A549 (cell line): ENCODE results near the gene MBOAT2. TPM values are rescaled to one million over a fixed set of nuclear protein-coding genes. Genes with fewer than 3 reads are reported as not detected.
A peak's percentile ranks its signal among the peaks of the same experiment; 100 is the strongest.

Experiments used
- ATAC-seq, 2 experiments: fragments of 200-7000 bp in 1 of 2; fragments of >200 bp in 1 of 2; cut with Nextera tagmentation in 1 of 2; cut with Tn5 transposase in 1 of 2; 3 replicates each; pipeline versions ENCODE4 v1.8.0 to v1.9.1; 2018 to 2020; ENCODE audit warnings: mild to moderate bottlenecking in 1 of 2, moderate library complexity in 1 of 2
- CTCF ChIA-PET: fragments of 300-600 bp; sonication (Branson Sonifier 250); formaldehyde crosslinking; extraction: SDS; loops from one replicate; lab custom pipeline; 2021; ENCODE audit warnings: antibody characterized with exemption, inconsistent platforms; lab: Yijun Ruan, JAX
- POLR2A ChIA-PET: fragments of 350-600 bp; formaldehyde crosslinking; extraction: SDS; loops from one replicate; lab custom pipeline; 2021; ENCODE audit warnings: antibody characterized with exemption, inconsistent platforms; lab: Yijun Ruan, JAX
- DNase-seq, 2 experiments: peaks; one replicate each; pipeline versions ENCODE4 v3.0.0 to v3.0.0-alpha.2; 2011 to 2016; ENCODE audit warnings: low read depth in 1 of 2, low spot score in 1 of 2
- FAIRE-seq: peaks from 2 replicates; lab custom pipeline; 2011; peaks lifted over from hg19 to GRCh38; lab: Jason Lieb, UNC
- H3K27ac ChIP-seq, 2 experiments: fragments of >200 bp; sonication (Bioruptor Twin); formaldehyde crosslinking; 3 replicates each; pipeline ENCODE4 v1.5.1; 2016 to 2017
- H3K4me1 ChIP-seq: fragments of >200 bp; sonication (Bioruptor Twin); formaldehyde crosslinking; 3 replicates; pipeline ENCODE4 v1.6.1; 2016
- H3K4me2 ChIP-seq: fragments of >200 bp; sonication (Bioruptor Twin); formaldehyde crosslinking; 3 replicates; pipeline ENCODE4 v1.6.1; 2016
- H3K4me3 ChIP-seq: fragments of >200 bp; sonication (Bioruptor Twin); formaldehyde crosslinking; 3 replicates; pipeline ENCODE4 v1.5.1; 2016
- H3K9me3 ChIP-seq: fragments of >200 bp; sonication (Bioruptor Twin); formaldehyde crosslinking; 3 replicates; pipeline ENCODE4 v1.6.1; 2016
- BHLHE40 ChIP-seq: IDR thresholded peaks from 2 replicates; pipeline ENCODE4 v1.6.1; 2012; ENCODE audit warnings: low read depth, low read length, inconsistent platforms
- CBX8 ChIP-seq: fragments of 200-600 bp; sonication (generic); IDR thresholded peaks from 2 replicates; pipeline ENCODE4 v1.6.1; 2016
- CHD2 ChIP-seq: fragments of 150-350 bp; IDR thresholded peaks from 2 replicates; pipeline ENCODE4 v1.6.1; 2014; ENCODE audit warnings: low read length; ENCODE audit not compliant: partially characterized antibody
- EHF ChIP-seq: fragments of 250-450 bp; sonication (Bioruptor Pico); IDR thresholded peaks from 2 replicates; pipeline ENCODE4 v1.5.0; 2020; ENCODE audit warnings: mild to moderate bottlenecking
- FOXS1 ChIP-seq: fragments of 250-450 bp; sonication (Bioruptor Pico); IDR thresholded peaks from 2 replicates; pipeline ENCODE4 v1.5.0; 2020; ENCODE audit warnings: mild to moderate bottlenecking, moderate library complexity
- HDAC2 ChIP-seq: fragments of 200-600 bp; sonication (generic); IDR thresholded peaks from 2 replicates; pipeline ENCODE4 v1.6.1; 2016
- HOXA7 ChIP-seq: fragments of 250-450 bp; sonication (Bioruptor Pico); IDR thresholded peaks from 2 replicates; pipeline ENCODE4 v1.5.0; 2020; ENCODE audit warnings: mild to moderate bottlenecking, moderate library complexity
- HOXB13 ChIP-seq: fragments of 250-450 bp; sonication (Bioruptor Pico); IDR thresholded peaks from 2 replicates; pipeline ENCODE4 v1.5.0; 2020; ENCODE audit warnings: low read depth, mild to moderate bottlenecking, moderate library complexity
- JUNB ChIP-seq: fragments of >200 bp; sonication (Bioruptor Twin); formaldehyde crosslinking; IDR thresholded peaks from 2 replicates; pipeline ENCODE4 v1.6.1; 2016
- KDM1A ChIP-seq: fragments of 200-600 bp; sonication (generic); IDR thresholded peaks from 2 replicates; pipeline ENCODE4 v1.6.1; 2016; ENCODE audit warnings: low read depth, mild to moderate bottlenecking
- KDM5A ChIP-seq: fragments of 200-600 bp; sonication (generic); IDR thresholded peaks from 2 replicates; pipeline ENCODE4 v1.6.1; 2016; ENCODE audit warnings: antibody characterized with exemption, mild to moderate bottlenecking
- NPAS2 ChIP-seq: fragments of 250-450 bp; sonication (Bioruptor Pico); IDR thresholded peaks from 2 replicates; pipeline ENCODE4 v1.8.0; 2022; ENCODE audit warnings: mild to moderate bottlenecking, moderate library complexity, borderline replicate concordance
- NR3C1 ChIP-seq: fragments of >200 bp; sonication (Bioruptor Twin); formaldehyde crosslinking; IDR thresholded peaks from 3 replicates; pipeline ENCODE4 v1.6.1; 2017
- POLR2A ChIP-seq: IDR thresholded peaks from 2 replicates; pipeline ENCODE4 v1.6.1; 2012; ENCODE audit warnings: mild to moderate bottlenecking, low read length
- POLR2AphosphoS2 ChIP-seq: conservative IDR thresholded peaks from 2 replicates; pipeline ENCODE4 v1.6.1; 2012; ENCODE audit warnings: low read length, improper control_type of control experiment, inconsistent platforms
- RARB ChIP-seq: fragments of 250-450 bp; sonication (Bioruptor Pico); IDR thresholded peaks from 2 replicates; pipeline ENCODE4 v1.8.0; 2021; ENCODE audit warnings: mild to moderate bottlenecking, moderate library complexity
- RFX5 ChIP-seq: fragments of 450-650 bp; IDR thresholded peaks from 2 replicates; pipeline ENCODE4 v1.7.1; 2014; ENCODE audit warnings: antibody characterized with exemption, mild to moderate bottlenecking, moderate library complexity
- RNF2 ChIP-seq: fragments of 200-600 bp; sonication (generic); IDR thresholded peaks from 2 replicates; pipeline ENCODE4 v1.6.1; 2016; ENCODE audit warnings: low read depth, mild to moderate bottlenecking, antibody characterized with exemption, moderate library complexity, borderline replicate concordance
- TFCP2L1 ChIP-seq: fragments of 250-450 bp; sonication (Bioruptor Pico); IDR thresholded peaks from 2 replicates; pipeline ENCODE4 v1.5.0; 2021; ENCODE audit warnings: mild to moderate bottlenecking
- TP53 ChIP-seq: fragments of 250-450 bp; sonication (Bioruptor Pico); IDR thresholded peaks from 2 replicates; pipeline ENCODE4 v1.5.0; 2021; ENCODE audit warnings: mild to moderate bottlenecking, moderate library complexity
- ZC3H11A ChIP-seq: fragments of 450-650 bp; IDR thresholded peaks from 2 replicates; pipeline ENCODE4 v1.6.1; 2014; ENCODE audit warnings: antibody characterized with exemption, mild to moderate bottlenecking
- ZFP36 ChIP-seq: fragments of 450-650 bp; IDR thresholded peaks from 2 replicates; pipeline ENCODE4 v1.6.1; 2014; ENCODE audit warnings: borderline replicate concordance; ENCODE audit not compliant: partially characterized antibody
- ZSCAN20 ChIP-seq: fragments of 250-450 bp; sonication (Bioruptor Pico); IDR thresholded peaks from 2 replicates; pipeline ENCODE4 v1.8.0; 2022; ENCODE audit warnings: mild to moderate bottlenecking, moderate library complexity
- WGBS: methylation state at CpG from one replicate; pipeline ENCODE4 v1.1.6; 2017; ENCODE audit errors: missing lambda C conversion rate; 5-methylcytosine and 5-hydroxymethylcytosine counted together
- polyA plus RNA-seq, 4 experiments: library from polyadenylated mRNA; depleted of rRNA in 3 of 4; stranded (reverse); fragments of >200 nt; fragmentation: RNase III in 1 of 4; extraction: RNeasy Plus Mini Kit Qiagen cat#74134 plus additional on column Dnase treatment in 1 of 4; gene quantifications; 2 replicates in 3 of 4; 3 replicates in 1 of 4; pipeline ENCODE4 v1.2.3, GENCODE V29; 2011 to 2017
- TF ChIP-seq, protein P1 (sequence below): fragments of 250-450 bp; sonication (Bioruptor Pico); IDR thresholded peaks from 2 replicates; pipeline ENCODE4 v1.5.0; 2021; ENCODE audit warnings: mild to moderate bottlenecking, moderate library complexity, borderline replicate concordance
- TF ChIP-seq, protein P2 (sequence below): IDR thresholded peaks from 2 replicates; pipeline ENCODE4 v1.6.1; 2012
- TF ChIP-seq, protein P3 (sequence below): IDR thresholded peaks from 2 replicates; pipeline ENCODE4 v1.6.1; 2012; ENCODE audit warnings: low read depth, borderline replicate concordance
- TF ChIP-seq, protein P4 (sequence below): fragments of 450-650 bp; IDR thresholded peaks from 2 replicates; pipeline ENCODE4 v1.6.1; 2014; ENCODE audit warnings: antibody characterized with exemption

MBOAT2 gene
- polyA plus RNA-seq, 2 of the 4 experiments (the other 2 are of a cell fraction): 33.1 to 33.3 TPM

DNA sequence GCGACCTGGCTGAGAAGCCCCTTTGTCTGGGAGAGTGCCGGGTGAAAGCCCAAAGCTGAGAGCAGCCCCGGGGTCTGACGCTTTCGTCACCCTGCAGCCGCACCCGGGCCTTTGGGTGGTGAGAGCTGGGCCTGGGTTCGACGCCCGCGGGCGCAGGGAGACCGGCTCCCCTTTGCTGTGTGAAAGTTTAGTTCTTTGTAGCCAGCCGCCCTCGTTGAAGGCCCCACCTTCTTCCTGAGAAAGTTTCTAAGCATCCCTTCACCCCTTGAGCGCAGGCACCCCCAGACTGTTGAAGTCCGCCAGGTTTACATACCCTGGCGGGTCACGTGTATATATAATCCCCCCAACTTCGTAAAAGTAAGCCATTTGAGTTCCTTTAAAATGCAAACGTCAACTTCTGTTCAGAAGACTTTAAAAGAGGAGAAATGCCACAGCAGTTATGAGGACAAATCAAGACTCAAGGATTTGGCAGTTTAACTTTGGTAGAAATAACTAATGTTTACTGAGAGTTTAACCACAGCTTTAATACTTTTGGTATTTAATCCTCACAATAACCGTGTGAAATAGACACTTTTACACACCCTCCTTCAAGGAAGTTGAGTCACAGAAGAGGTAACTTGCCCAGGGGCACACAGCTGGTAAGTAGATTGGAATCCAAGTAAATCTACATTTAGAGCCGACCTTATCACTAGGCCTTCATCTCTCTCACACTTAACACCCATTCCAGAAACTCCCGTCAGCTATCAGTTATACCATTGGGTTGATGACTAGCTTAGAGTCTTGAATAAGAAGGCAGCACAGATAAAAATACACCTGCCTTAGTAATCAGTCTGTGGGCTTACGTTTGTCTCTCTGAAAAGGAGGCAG lies 1.1 kb upstream of the MBOAT2 start:
- ChIA-PET POLR2A (interaction anchor here (0.5 to 0.7 kb wide), 3 partner anchors 18 to 109 kb away, joined by 3 to 5 read pairs (median 4); no protein-coding TSS in a partner anchor), CTCF (interaction anchor here (0.9 to 2.9 kb wide), 4 partner anchors 12 to 138 kb away, joined by 3 to 10 read pairs (median 3); no protein-coding TSS in a partner anchor)
- ATAC-seq (peak in 1 of 2 experiments; percentile 26; a peak in 4 of 6 replicates), FAIRE-seq (no peak), DNase-seq (peak in 1 of 2 experiments; percentile 30)
- Histone ChIP-seq H3K9me3 (no peaks in the 10 kb centered on the region), H3K4me3 (peak overlapping the region; percentile 94), H3K4me2 (peak overlapping the region; percentile 79), H3K4me1 (peaks cover 34% of the 10 kb centered on the region; the same call in 2 of the 3 replicates), H3K27ac (peak overlapping the region; percentile 91 to 97)
- WGBS: 26% methylated on average over 25 of the region's 25 CpGs
- TF ChIP-seq RNF2 (no peak; the same call in 1 of the 2 replicates), NR3C1 (no peak), ZFP36 (no peak), ZC3H11A (no peak), JUNB (no peak), POLR2A (no peak), POLR2AphosphoS2 (no peak), FOXS1 (CRISPR knock-in tag) (no peak), TFCP2L1 (0 out of 2 replicates have a peak, but pooled peaks have one; percentile 70), EHF (CRISPR knock-in tag) (no peak), HOXB13 (0 out of 2 replicates have a peak, but pooled peaks have one; percentile 49), CBX8 (no peak), HOXA7 (CRISPR knock-in tag) (no peak), RARB (CRISPR knock-in tag) (no peak), BHLHE40 (no peak), NPAS2 (no peak), CHD2 (no peak), KDM5A (no peak)
- TF ChIP-seq, protein P1, sequence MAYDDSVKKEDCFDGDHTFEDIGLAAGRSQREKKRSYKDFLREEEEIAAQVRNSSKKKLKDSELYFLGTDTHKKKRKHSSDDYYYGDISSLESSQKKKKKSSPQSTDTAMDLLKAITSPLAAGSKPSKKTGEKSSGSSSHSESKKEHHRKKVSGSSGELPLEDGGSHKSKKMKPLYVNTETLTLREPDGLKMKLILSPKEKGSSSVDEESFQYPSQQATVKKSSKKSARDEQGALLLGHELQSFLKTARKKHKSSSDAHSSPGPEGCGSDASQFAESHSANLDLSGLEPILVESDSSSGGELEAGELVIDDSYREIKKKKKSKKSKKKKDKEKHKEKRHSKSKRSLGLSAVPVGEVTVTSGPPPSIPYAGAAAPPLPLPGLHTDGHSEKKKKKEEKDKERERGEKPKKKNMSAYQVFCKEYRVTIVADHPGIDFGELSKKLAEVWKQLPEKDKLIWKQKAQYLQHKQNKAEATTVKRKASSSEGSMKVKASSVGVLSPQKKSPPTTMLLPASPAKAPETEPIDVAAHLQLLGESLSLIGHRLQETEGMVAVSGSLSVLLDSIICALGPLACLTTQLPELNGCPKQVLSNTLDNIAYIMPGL (CRISPR knock-in tag): no peak
- TF ChIP-seq, protein P2, sequence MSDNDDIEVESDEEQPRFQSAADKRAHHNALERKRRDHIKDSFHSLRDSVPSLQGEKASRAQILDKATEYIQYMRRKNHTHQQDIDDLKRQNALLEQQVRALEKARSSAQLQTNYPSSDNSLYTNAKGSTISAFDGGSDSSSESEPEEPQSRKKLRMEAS: peak; percentile 41
- TF ChIP-seq, protein P3, sequence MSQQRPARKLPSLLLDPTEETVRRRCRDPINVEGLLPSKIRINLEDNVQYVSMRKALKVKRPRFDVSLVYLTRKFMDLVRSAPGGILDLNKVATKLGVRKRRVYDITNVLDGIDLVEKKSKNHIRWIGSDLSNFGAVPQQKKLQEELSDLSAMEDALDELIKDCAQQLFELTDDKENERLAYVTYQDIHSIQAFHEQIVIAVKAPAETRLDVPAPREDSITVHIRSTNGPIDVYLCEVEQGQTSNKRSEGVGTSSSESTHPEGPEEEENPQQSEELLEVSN: peak; percentile 66; the same call in 1 of the 2 replicates

DNA sequence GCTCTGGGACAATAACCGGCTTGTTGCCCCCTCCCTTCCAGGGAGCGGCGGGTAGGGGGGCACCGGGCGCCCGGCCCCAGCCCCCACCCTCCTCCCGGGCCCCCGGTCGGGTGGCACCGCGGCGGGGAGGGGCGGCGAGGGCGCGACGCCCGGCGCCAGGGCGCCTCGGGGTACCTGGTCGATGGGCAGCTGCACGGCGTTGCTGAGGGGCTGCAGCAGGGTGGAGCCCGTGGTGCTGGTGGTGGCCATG lies 193 bp downstream of the MBOAT2 start:
- FAIRE-seq: no peak
- Histone ChIP-seq H3K4me2 (peak overlapping the region; percentile 90), H3K9me3 (no peaks in the 10 kb centered on the region), H3K4me3 (peak overlapping the region; percentile 94), H3K27ac (peak overlapping the region; percentile 91 to 97), H3K4me1 (peaks cover 37% of the 10 kb centered on the region; the same call in 2 of the 3 replicates)
- TF ChIP-seq HDAC2: no peak
- TF ChIP-seq TP53 (CRISPR knock-in tag): no peak
- no peak for TF ChIP-seq HOXA7 (CRISPR knock-in tag)
- no peak for TF ChIP-seq CBX8
- no peak for TF ChIP-seq ZSCAN20 (CRISPR knock-in tag)
- no peak for TF ChIP-seq POLR2AphosphoS2
- TF ChIP-seq, protein P4, sequence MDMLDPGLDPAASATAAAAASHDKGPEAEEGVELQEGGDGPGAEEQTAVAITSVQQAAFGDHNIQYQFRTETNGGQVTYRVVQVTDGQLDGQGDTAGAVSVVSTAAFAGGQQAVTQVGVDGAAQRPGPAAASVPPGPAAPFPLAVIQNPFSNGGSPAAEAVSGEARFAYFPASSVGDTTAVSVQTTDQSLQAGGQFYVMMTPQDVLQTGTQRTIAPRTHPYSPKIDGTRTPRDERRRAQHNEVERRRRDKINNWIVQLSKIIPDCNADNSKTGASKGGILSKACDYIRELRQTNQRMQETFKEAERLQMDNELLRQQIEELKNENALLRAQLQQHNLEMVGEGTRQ: no peak
- no peak for TF ChIP-seq JUNB
- TF ChIP-seq RARB (CRISPR knock-in tag): no peak
- no peak for TF ChIP-seq RFX5
- no peak for TF ChIP-seq KDM1A
- no peak for TF ChIP-seq TFCP2L1
- ATAC-seq: no peak
- no peak for DNase-seq
- POLR2A ChIA-PET: interaction anchor here (0.5 to 1.0 kb wide), 7 partner anchors 11 to 451 kb away, joined by 3 to 5 read pairs (median 3); no protein-coding TSS in a partner anchor
- no CpG with 5 or more reads among the region's 25 CpGs for WGBS
- CTCF ChIA-PET: interaction anchor here (0.7 to 1.2 kb wide), 2 partner anchors 70 to 136 kb away, joined by 3 to 4 read pairs; no protein-coding TSS in a partner anchor
